Loucy (cell line): ENCODE measurements around the gene TPI1.

Experiments
- H2AFZ ChIP-seq: fragments of 200-600 bp; sonication (generic); 2 replicates; pipeline ENCODE4 v1.6.0; 2016; ENCODE audit warnings: antibody characterized with exemption, mild to moderate bottlenecking, low read length, moderate library complexity
- H3F3A ChIP-seq: fragments of 200-600 bp; 2 replicates; pipeline ENCODE4 v1.6.0; 2016; ENCODE audit warnings: antibody characterized with exemption, low read depth, mild to moderate bottlenecking
- H3K27me3 ChIP-seq: fragments of 200-600 bp; sonication (generic); 2 replicates; pipeline ENCODE4 v1.6.1; 2014; ENCODE audit warnings: low read length, mild to moderate bottlenecking; ENCODE audit not compliant: insufficient read depth, poor library complexity, severe bottlenecking
- H3K36me3 ChIP-seq: fragments of 200-600 bp; sonication (generic); 2 replicates; pipeline ENCODE4 v1.6.1; 2016; ENCODE audit warnings: low read length; ENCODE audit not compliant: insufficient read depth
- H3K4me1 ChIP-seq: fragments of 200-600 bp; sonication (generic); 2 replicates; pipeline ENCODE4 v1.5.1; 2014; ENCODE audit warnings: low read length, mild to moderate bottlenecking; ENCODE audit not compliant: insufficient read depth, poor library complexity, severe bottlenecking
- H3K4me2 ChIP-seq: fragments of 200-600 bp; sonication (generic); 2 replicates; pipeline ENCODE4 v1.6.0; 2014; ENCODE audit warnings: antibody characterized with exemption, low read length, low read depth, mild to moderate bottlenecking; ENCODE audit not compliant: poor library complexity, severe bottlenecking
- H3K4me3 ChIP-seq: fragments of 200-600 bp; sonication (generic); 2 replicates; pipeline ENCODE4 v1.5.1; 2014; ENCODE audit warnings: low read length, mild to moderate bottlenecking, mixed read lengths; ENCODE audit not compliant: poor library complexity, severe bottlenecking
- H3K79me2 ChIP-seq: fragments of 200-600 bp; sonication (generic); 2 replicates; pipeline ENCODE4 v1.6.1; 2014; ENCODE audit warnings: low read length; ENCODE audit not compliant: insufficient read depth
- H3K9ac ChIP-seq: fragments of 200-600 bp; sonication (generic); 2 replicates; pipeline ENCODE4 v1.6.0; 2014; ENCODE audit warnings: mild to moderate bottlenecking, low read depth, low read length, moderate library complexity; ENCODE audit not compliant: poor library complexity, severe bottlenecking
- H3K9me2 ChIP-seq: fragments of 200-600 bp; sonication (generic); replicated peaks from 2 replicates; pipeline ENCODE4 v1.6.1; 2016; ENCODE audit warnings: low read depth, low read length, mixed read lengths
- H3K9me3 ChIP-seq: fragments of 200-600 bp; sonication (generic); 2 replicates; pipeline ENCODE4 v1.6.1; 2014; ENCODE audit warnings: mild to moderate bottlenecking, antibody characterized with exemption, low read length, low read depth; ENCODE audit not compliant: insufficient read depth
- H4K20me1 ChIP-seq: fragments of 200-600 bp; sonication (generic); 2 replicates; pipeline ENCODE4 v1.6.0; 2014; ENCODE audit warnings: antibody characterized with exemption, low read length, mild to moderate bottlenecking; ENCODE audit not compliant: insufficient read depth, poor library complexity, severe bottlenecking
- CTCF ChIP-seq: fragments of 200-600 bp; sonication (generic); conservative IDR thresholded peaks from 2 replicates; pipeline ENCODE4 v1.5.1; 2014; ENCODE audit warnings: mild to moderate bottlenecking, antibody characterized with exemption, low read length
- EZH2phosphoT487 ChIP-seq: fragments of 200-600 bp; IDR thresholded peaks from 2 replicates; pipeline ENCODE4 v1.6.1; 2018; ENCODE audit warnings: antibody characterized with exemption, mild to moderate bottlenecking, moderate library complexity, borderline replicate concordance

Gene TPI1

GRCh38 chr12:6824085-6824775 lies 43.1 kb upstream of the TPI1 start:
- Histone ChIP-seq H3K36me3 (no peaks in the 10 kb centered on the region), H3K4me2 (no peak overlapping the region), H3K4me1 (peaks cover 31% of the 10 kb centered on the region), H3F3A (no peaks in the 10 kb centered on the region), H3K9me2 (no peaks in the 10 kb centered on the region), H3K9ac (no peak overlapping the region), H2AFZ (no peak overlapping the region), H3K9me3 (no peaks in the 10 kb centered on the region), H3K4me3 (no peak overlapping the region), H3K27me3 (no peaks in the 10 kb centered on the region), H4K20me1 (no peaks in the 10 kb centered on the region), H3K79me2 (peaks cover 12% of the 10 kb centered on the region; the same call in 1 of the 2 replicates)
- TF ChIP-seq EZH2phosphoT487 (no peak), CTCF (no peak)

GRCh38 chr12:6824901-6825381 lies 42.4 kb upstream of the TPI1 start:
- H3K27me3 ChIP-seq: no peaks in the 10 kb centered on the region
- no peak overlapping the region for H3K4me2 ChIP-seq
- H3K9me2 ChIP-seq: no peaks in the 10 kb centered on the region
- no peak overlapping the region for H3K9ac ChIP-seq
- peaks cover 30% of the 10 kb centered on the region for H3K4me1 ChIP-seq
- no peak overlapping the region for H3K4me3 ChIP-seq
- no peaks in the 10 kb centered on the region for H3K36me3 ChIP-seq
- no peaks in the 10 kb centered on the region for H3K9me3 ChIP-seq
- TF ChIP-seq EZH2phosphoT487 (no peak), CTCF (no peak)
- H2AFZ ChIP-seq: no peak overlapping the region
- no peaks in the 10 kb centered on the region for H4K20me1 ChIP-seq
- H3K79me2 ChIP-seq: peaks cover 19% of the 10 kb centered on the region; the same call in 1 of the 2 replicates
- H3F3A ChIP-seq: no peaks in the 10 kb centered on the region

- Histone ChIP-seq H3K36me3 (no peaks in the 10 kb centered on the region), H4K20me1 (no peaks in the 10 kb centered on the region)
Observed at GRCh38 chr12:6825398-6826124, 41.8 kb upstream of the TPI1 start.

More at GRCh38 chr12:6825398-6826124, 41.8 kb upstream of the TPI1 start:
- Histone ChIP-seq H3K9me2 (no peaks in the 10 kb centered on the region), H3K4me1 (peaks cover 33% of the 10 kb centered on the region), H3K79me2 (peaks cover 25% of the 10 kb centered on the region; the same call in 1 of the 2 replicates), H3K9ac (no peak overlapping the region), H2AFZ (no peak overlapping the region), H3K9me3 (no peaks in the 10 kb centered on the region), H3K4me2 (no peak overlapping the region), H3F3A (no peaks in the 10 kb centered on the region), H3K27me3 (no peaks in the 10 kb centered on the region), H3K4me3 (no peak overlapping the region)
- no peak for TF ChIP-seq EZH2phosphoT487
- peak; percentile 84 for TF ChIP-seq CTCF
